ENCODE measurements around the gene ARSD. TPM values are rescaled to one million over a fixed set of nuclear protein-coding genes. Genes with fewer than 3 reads are reported as not detected.

The ARSD gene
- total RNA-seq, 1 experiment from 2014 or later, result 10.3 TPM

GRCh38 chrX:2921193-2921592 is 7.9 kb downstream of the ARSD start:
- no peak overlapping the region for H4K5ac ChIP-seq (ENCODE audit: insufficient read length, low read depth, low read length)
- H3T11ph ChIP-seq (ENCODE audit: low read length), result no peak overlapping the region
- no peak overlapping the region for H2BK12ac ChIP-seq (ENCODE audit: insufficient read length, low read depth, low read length)
- no peak overlapping the region for H3K18ac ChIP-seq (ENCODE audit: insufficient read length, low read depth, low read length)
- peaks cover 6 to 42% (median 13%) of the 10 kb centered on the region in 3 experiments for H3K36me3 Mint-ChIP-seq (ENCODE audit: insufficient read depth in 1 of 3, low read depth in 3 of 3)
- H2BK15ac ChIP-seq (ENCODE audit: low read depth, low read length), result no peak overlapping the region
- peaks cover 2% of the 10 kb centered on the region in 2 experiments; a peak in 4 of 5 replicates for H3K9me3 Mint-ChIP-seq
- no peak overlapping the region for H3K4me2 ChIP-seq (ENCODE audit: insufficient read depth, insufficient read length, low read length)
- H3K27me3 ChIP-seq (ENCODE audit: insufficient read depth, low read length), result no peaks in the 10 kb centered on the region
- H3K9ac ChIP-seq (ENCODE audit: extremely low read depth, insufficient read length, low read length), result no peak overlapping the region
- no peak overlapping the region for H2BK5ac ChIP-seq (ENCODE audit: insufficient read length, low read length)
- H3K23ac ChIP-seq (ENCODE audit: insufficient read length, low read depth, low read length), result no peak overlapping the region
- H4K91ac ChIP-seq (ENCODE audit: insufficient read length, low read depth, low read length), result no peak overlapping the region
- no peak overlapping the region for H3K27ac Mint-ChIP-seq
- H3K27me3 Mint-ChIP-seq (ENCODE audit: low read depth), result no peaks in the 10 kb centered on the region; the same call in 1 of the 2 replicates
- no peaks in the 10 kb centered on the region for H3K4me1 ChIP-seq (ENCODE audit: insufficient read depth, low read length)
- peaks cover 19 to 28% of the 10 kb centered on the region in 2 experiments for H3K4me1 Mint-ChIP-seq
- H2AK5ac ChIP-seq (ENCODE audit: insufficient read length, low read length), result no peak overlapping the region
- H3K14ac ChIP-seq (ENCODE audit: insufficient read depth, low read length), result no peak overlapping the region
- H2BK120ac ChIP-seq (ENCODE audit: low read depth, low read length, poor library complexity, severe bottlenecking), result no peak overlapping the region
- H4K8ac ChIP-seq (replicated peaks; ENCODE audit: insufficient read length, low read depth, low read length), result no peak overlapping the region
- H3K79me1 ChIP-seq (ENCODE audit: insufficient read depth, low read depth, low read length, poor library complexity, severe bottlenecking), result no peaks in the 10 kb centered on the region
- H2BK20ac ChIP-seq (ENCODE audit: low read depth, low read length, poor library complexity, severe bottlenecking), result no peak overlapping the region
- H3K56ac ChIP-seq (ENCODE audit: insufficient read length, low read depth, low read length), result no peak overlapping the region
- no peak overlapping the region for H3K4me3 Mint-ChIP-seq
- DNase-seq, result no peak
- H3K9me3 ChIP-seq (ENCODE audit: control insufficient read depth, low read depth, low read length), result no peaks in the 10 kb centered on the region
- H2AFZ ChIP-seq (ENCODE audit: low read length), result no peak overlapping the region
- TF ChIP-seq, protein P1, sequence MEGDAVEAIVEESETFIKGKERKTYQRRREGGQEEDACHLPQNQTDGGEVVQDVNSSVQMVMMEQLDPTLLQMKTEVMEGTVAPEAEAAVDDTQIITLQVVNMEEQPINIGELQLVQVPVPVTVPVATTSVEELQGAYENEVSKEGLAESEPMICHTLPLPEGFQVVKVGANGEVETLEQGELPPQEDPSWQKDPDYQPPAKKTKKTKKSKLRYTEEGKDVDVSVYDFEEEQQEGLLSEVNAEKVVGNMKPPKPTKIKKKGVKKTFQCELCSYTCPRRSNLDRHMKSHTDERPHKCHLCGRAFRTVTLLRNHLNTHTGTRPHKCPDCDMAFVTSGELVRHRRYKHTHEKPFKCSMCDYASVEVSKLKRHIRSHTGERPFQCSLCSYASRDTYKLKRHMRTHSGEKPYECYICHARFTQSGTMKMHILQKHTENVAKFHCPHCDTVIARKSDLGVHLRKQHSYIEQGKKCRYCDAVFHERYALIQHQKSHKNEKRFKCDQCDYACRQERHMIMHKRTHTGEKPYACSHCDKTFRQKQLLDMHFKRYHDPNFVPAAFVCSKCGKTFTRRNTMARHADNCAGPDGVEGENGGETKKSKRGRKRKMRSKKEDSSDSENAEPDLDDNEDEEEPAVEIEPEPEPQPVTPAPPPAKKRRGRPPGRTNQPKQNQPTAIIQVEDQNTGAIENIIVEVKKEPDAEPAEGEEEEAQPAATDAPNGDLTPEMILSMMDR (conservative IDR thresholded peaks at IDR 0.05), result no peak
- 100% methylated on average over 1 of the region's 1 CpG for WGBS (ENCODE audit: extremely low coverage, insufficient read length, low lambda C conversion rate)
- H3K79me2 ChIP-seq (ENCODE audit: insufficient read depth, low read length), result no peaks in the 10 kb centered on the region
- H3K4ac ChIP-seq (ENCODE audit: low read depth, low read length), result no peak overlapping the region
- H3K23me2 ChIP-seq (ENCODE audit: insufficient read length, low read depth, low read length, poor library complexity, severe bottlenecking), result no peaks in the 10 kb centered on the region
- no peak overlapping the region for H3K27ac ChIP-seq (ENCODE audit: insufficient read length, low read depth, low read length)
- H4K20me1 ChIP-seq (ENCODE audit: control insufficient read depth, insufficient read depth, insufficient read length), result no peaks in the 10 kb centered on the region
